ENCODE measurements around the gene MMP20. TPM values are rescaled to one million over a fixed set of nuclear protein-coding genes. Genes with fewer than 3 reads are reported as not detected.

Gene MMP20
- total RNA-seq, 1 experiment from 2014 or later = not detected

DNA sequence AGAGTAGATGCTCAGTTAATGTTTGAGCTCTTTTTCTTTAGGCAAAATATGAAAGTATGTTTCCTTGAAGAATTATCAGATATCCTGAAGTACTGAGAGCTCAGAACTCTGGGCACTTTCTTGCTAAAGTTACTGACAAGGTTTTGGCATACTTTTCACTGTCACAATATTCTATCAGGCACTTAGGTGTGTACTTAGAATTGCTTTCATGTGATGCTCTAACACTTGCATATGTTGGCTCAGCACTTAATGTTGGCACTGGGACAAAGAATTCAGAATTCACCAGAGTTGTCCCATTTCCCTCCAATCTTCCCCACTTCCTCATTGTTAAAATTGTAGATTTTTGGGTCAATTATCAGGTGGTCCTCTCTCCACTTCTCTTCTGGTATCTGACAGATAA lies 5.0 kb downstream of the MMP20 start:
- Histone ChIP-seq H3K79me2 (ENCODE audit: low read length) (no peaks in the 10 kb centered on the region), H4K20me1 (ENCODE audit: insufficient read depth, low read depth, low read length) (no peaks in the 10 kb centered on the region), H3K4me2 (ENCODE audit: low read depth, low read length, poor library complexity, severe bottlenecking) (no peak overlapping the region), H3K36me3 (ENCODE audit: insufficient read depth, low read length) (no peaks in the 10 kb centered on the region), H3K27ac (ENCODE audit: low read length) (no peak overlapping the region), H3K27me3 (ENCODE audit: low read length) (no peaks in the 10 kb centered on the region), H3K9ac (ENCODE audit: low read length) (no peak overlapping the region), H3K4me1 (ENCODE audit: low read length) (no peaks in the 10 kb centered on the region), H3K4me3 (ENCODE audit: low read length) (no peak overlapping the region), H2AFZ (ENCODE audit: low read length) (no peak overlapping the region), H3K9me2 (replicated peaks; ENCODE audit: insufficient read depth, low read length) (no peaks in the 10 kb centered on the region), H3K9me3 (ENCODE audit: low read length) (no peaks in the 10 kb centered on the region)
- DNase-seq = no peak

DNA sequence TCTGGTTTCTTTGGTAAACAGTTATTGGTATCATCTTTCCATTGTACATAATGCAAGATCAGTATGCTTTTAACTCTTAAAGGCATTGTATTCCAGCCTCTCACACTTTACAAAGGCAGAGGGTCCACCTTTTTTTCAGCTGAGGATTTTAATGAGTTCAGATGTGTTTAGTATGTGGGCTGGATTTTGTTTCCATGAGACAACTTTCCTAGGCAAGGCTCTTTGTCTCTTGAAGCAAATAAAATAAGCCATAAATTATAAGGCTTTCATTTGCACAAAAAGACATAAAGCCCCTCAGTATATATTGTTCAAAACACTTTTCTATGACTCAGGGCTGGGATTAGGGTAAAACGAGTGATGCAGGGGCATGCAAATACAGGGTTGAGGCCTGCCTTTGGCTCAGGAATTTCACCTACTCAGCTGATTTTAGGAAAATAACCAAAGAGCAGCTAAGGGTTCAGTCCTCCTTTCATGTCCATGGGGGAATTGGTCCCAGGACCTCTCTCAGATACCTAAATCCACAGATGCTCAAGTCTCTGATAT lies 7.6 kb downstream of the MMP20 start:
- Histone ChIP-seq H3K79me2 (ENCODE audit: low read length) (no peaks in the 10 kb centered on the region), H3K27ac (ENCODE audit: low read length) (no peak overlapping the region), H3K9ac (ENCODE audit: low read length) (no peak overlapping the region), H3K9me2 (replicated peaks; ENCODE audit: insufficient read depth, low read length) (no peaks in the 10 kb centered on the region), H3K4me2 (ENCODE audit: low read depth, low read length, poor library complexity, severe bottlenecking) (no peak overlapping the region), H2AFZ (ENCODE audit: low read length) (no peak overlapping the region), H3K4me3 (ENCODE audit: low read length) (no peak overlapping the region), H3K9me3 (ENCODE audit: low read length) (no peaks in the 10 kb centered on the region), H3K27me3 (ENCODE audit: low read length) (no peaks in the 10 kb centered on the region), H3K4me1 (ENCODE audit: low read length) (no peaks in the 10 kb centered on the region), H3K36me3 (ENCODE audit: insufficient read depth, low read length) (no peaks in the 10 kb centered on the region), H4K20me1 (ENCODE audit: insufficient read depth, low read depth, low read length) (no peaks in the 10 kb centered on the region)
- no peak for DNase-seq

DNA sequence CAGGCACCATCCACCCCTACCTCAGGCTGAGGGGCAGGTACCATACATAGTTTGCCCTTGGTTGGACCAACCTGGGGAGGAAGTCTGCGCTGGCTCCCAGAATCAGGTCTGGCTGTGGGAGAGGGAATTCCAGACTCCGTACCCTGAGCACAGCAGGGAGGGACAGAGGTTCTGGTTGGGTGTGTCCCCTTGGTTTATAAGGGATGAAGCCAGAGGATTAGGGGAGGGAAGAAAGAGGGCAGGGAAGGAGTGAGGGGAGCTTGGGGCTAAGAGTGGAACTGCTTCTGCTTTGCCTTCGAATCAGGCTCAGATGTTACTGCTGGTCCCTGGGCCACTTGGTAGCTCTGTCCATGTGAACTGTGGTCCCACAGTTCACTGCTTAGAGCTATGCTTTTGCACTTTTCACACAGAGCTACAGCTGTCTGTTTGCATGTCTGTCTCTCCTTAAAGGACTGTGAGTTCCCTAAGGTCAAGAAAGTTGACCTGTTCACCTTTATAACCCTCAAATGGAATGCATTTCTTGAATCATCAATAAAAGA lies 9.2 kb downstream of the MMP20 start:
- Histone ChIP-seq H3K4me3 (ENCODE audit: low read length) (no peak overlapping the region), H3K27me3 (ENCODE audit: low read length) (peaks cover 1% of the 10 kb centered on the region; the same call in 1 of the 2 replicates), H3K9ac (ENCODE audit: low read length) (no peak overlapping the region), H3K4me1 (ENCODE audit: low read length) (no peaks in the 10 kb centered on the region), H3K4me2 (ENCODE audit: low read depth, low read length, poor library complexity, severe bottlenecking) (no peak overlapping the region), H3K36me3 (ENCODE audit: insufficient read depth, low read length) (no peaks in the 10 kb centered on the region), H2AFZ (ENCODE audit: low read length) (no peak overlapping the region), H3K27ac (ENCODE audit: low read length) (no peak overlapping the region), H3K9me2 (replicated peaks; ENCODE audit: insufficient read depth, low read length) (no peaks in the 10 kb centered on the region), H3K9me3 (ENCODE audit: low read length) (no peaks in the 10 kb centered on the region), H3K79me2 (ENCODE audit: low read length) (no peaks in the 10 kb centered on the region), H4K20me1 (ENCODE audit: insufficient read depth, low read depth, low read length) (no peaks in the 10 kb centered on the region)
- no peak for DNase-seq

DNA sequence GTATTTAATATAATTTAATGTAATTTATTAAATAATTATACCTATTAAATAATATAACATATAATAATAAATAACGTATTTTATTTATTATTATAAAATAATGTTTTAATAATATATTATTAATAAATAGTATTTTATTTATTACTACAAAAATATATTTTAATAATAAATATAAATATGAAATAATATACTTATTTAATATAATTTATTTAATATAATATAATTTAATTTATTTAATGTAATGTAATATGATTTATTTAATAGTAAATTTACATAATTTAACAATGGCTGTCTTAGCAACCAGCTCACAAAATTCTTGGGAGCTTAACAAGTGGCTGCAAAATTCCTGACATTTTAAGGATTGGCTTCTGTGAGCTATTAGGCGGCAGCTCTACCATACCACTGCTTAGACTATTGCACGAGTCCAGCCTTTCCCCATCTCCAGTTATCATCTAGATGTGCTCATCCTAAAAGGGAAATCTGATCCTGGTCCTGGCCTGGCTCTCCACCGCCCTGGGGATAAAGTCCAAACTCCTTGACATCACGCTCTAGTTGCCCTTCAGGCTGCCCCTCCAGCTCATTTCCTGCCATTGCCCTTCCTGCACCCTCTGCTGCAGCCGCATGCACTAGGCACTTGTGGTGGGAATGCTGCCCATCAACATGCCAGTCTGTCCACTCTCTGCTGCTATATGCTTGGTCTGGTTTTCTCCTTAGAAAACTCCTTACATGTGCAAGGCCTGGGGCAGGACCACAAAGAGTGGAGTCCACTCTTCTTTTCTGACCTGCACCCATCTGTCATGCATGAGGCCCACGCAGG lies 9.8 kb downstream of the MMP20 start:
- peaks cover 2% of the 10 kb centered on the region; the same call in 1 of the 2 replicates for H3K27me3 ChIP-seq (ENCODE audit: low read length)
- no peaks in the 10 kb centered on the region for H3K4me1 ChIP-seq (ENCODE audit: low read length)
- H3K4me3 ChIP-seq (ENCODE audit: low read length) = no peak overlapping the region
- no peak overlapping the region for H3K4me2 ChIP-seq (ENCODE audit: low read depth, low read length, poor library complexity, severe bottlenecking)
- H2AFZ ChIP-seq (ENCODE audit: low read length) = no peak overlapping the region
- no peaks in the 10 kb centered on the region for H3K36me3 ChIP-seq (ENCODE audit: insufficient read depth, low read length)
- no peaks in the 10 kb centered on the region for H3K9me2 ChIP-seq (replicated peaks; ENCODE audit: insufficient read depth, low read length)
- no peak for DNase-seq
- no peaks in the 10 kb centered on the region for H3K9me3 ChIP-seq (ENCODE audit: low read length)
- H4K20me1 ChIP-seq (ENCODE audit: insufficient read depth, low read depth, low read length) = no peaks in the 10 kb centered on the region
- no peak overlapping the region for H3K9ac ChIP-seq (ENCODE audit: low read length)
- H3K79me2 ChIP-seq (ENCODE audit: low read length) = no peaks in the 10 kb centered on the region
- no peak overlapping the region for H3K27ac ChIP-seq (ENCODE audit: low read length)

DNA sequence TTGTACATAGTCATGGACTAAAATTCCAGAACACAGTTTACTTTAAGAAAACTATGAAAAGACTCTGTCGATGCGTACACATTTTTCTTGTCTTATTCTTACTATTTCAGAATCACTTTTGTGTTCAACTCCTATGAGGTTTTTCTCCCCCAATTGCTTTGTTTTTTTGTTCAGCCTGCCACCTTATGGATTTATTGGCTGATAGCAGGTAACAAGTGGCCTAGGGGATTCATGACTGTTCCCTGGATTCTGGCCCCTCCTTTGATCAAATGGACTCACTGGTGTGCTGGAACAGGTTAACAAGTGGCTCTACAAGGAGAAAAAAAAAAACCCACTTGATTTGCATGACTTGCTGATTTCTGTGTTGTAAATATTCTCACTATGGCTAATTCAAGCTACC lies 10.6 kb downstream of the MMP20 start:
- DNase-seq = peak; percentile 57
- no peak overlapping the region for H3K4me2 ChIP-seq (ENCODE audit: low read depth, low read length, poor library complexity, severe bottlenecking)
- H3K79me2 ChIP-seq (ENCODE audit: low read length) = no peaks in the 10 kb centered on the region
- H3K9me3 ChIP-seq (ENCODE audit: low read length) = no peaks in the 10 kb centered on the region
- H3K9me2 ChIP-seq (replicated peaks; ENCODE audit: insufficient read depth, low read length) = no peaks in the 10 kb centered on the region
- H3K27ac ChIP-seq (ENCODE audit: low read length) = no peak overlapping the region
- peaks cover 2% of the 10 kb centered on the region; the same call in 1 of the 2 replicates for H3K27me3 ChIP-seq (ENCODE audit: low read length)
- H4K20me1 ChIP-seq (ENCODE audit: insufficient read depth, low read depth, low read length) = no peaks in the 10 kb centered on the region
- H3K9ac ChIP-seq (ENCODE audit: low read length) = no peak overlapping the region
- no peaks in the 10 kb centered on the region for H3K36me3 ChIP-seq (ENCODE audit: insufficient read depth, low read length)
- no peak overlapping the region for H2AFZ ChIP-seq (ENCODE audit: low read length)
- H3K4me1 ChIP-seq (ENCODE audit: low read length) = no peaks in the 10 kb centered on the region
- H3K4me3 ChIP-seq (ENCODE audit: low read length) = no peak overlapping the region

DNA sequence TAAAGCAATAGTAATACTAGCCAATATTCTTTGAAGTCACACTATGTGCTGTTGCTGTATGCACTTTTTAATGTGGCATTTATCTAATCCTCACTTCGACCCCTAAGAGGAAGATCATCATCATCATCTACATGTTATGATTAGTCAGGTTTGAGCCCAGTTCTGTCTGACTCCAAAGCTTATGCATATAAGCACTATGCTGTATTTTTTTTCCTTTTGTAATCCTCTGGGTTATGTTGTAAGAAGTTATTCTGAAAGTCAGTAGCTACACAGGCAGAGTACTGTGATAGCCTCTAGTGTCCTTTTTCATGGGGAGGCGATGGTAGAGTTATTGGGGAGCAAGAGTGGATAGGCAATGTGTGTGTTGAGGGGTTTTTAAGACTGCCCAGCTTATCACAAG lies 11.1 kb downstream of the MMP20 start:
- Histone ChIP-seq H3K9me2 (replicated peaks; ENCODE audit: insufficient read depth, low read length) (no peaks in the 10 kb centered on the region), H4K20me1 (ENCODE audit: insufficient read depth, low read depth, low read length) (no peaks in the 10 kb centered on the region), H3K4me2 (ENCODE audit: low read depth, low read length, poor library complexity, severe bottlenecking) (no peak overlapping the region), H3K36me3 (ENCODE audit: insufficient read depth, low read length) (no peaks in the 10 kb centered on the region), H2AFZ (ENCODE audit: low read length) (no peak overlapping the region), H3K9ac (ENCODE audit: low read length) (no peak overlapping the region), H3K27me3 (ENCODE audit: low read length) (peaks cover 2% of the 10 kb centered on the region; the same call in 1 of the 2 replicates), H3K4me3 (ENCODE audit: low read length) (no peak overlapping the region), H3K4me1 (ENCODE audit: low read length) (no peaks in the 10 kb centered on the region), H3K27ac (ENCODE audit: low read length) (no peak overlapping the region), H3K9me3 (ENCODE audit: low read length) (no peaks in the 10 kb centered on the region), H3K79me2 (ENCODE audit: low read length) (no peaks in the 10 kb centered on the region)
- DNase-seq = no peak

DNA sequence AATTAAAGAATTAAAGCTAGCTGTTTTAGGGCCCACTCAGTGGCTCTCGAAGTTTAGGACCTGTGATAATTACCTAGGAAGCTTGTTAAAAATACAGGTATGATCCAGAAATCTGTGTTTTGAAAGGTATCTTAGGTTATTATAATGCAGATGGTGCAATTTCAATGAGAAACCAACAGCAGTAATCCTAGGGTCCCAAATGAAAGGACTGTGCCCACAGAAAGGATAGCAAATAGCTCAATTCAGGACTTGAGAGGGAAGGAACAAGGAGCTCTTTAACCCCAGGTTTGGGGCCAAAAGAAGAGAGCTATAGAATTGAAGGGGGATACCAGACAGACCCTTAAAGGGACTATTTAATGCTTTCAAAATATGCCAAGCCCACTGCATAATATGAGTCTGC lies 11.7 kb downstream of the MMP20 start:
- H4K20me1 ChIP-seq (ENCODE audit: insufficient read depth, low read depth, low read length) = no peaks in the 10 kb centered on the region
- no peaks in the 10 kb centered on the region for H3K79me2 ChIP-seq (ENCODE audit: low read length)
- no peaks in the 10 kb centered on the region for H3K9me3 ChIP-seq (ENCODE audit: low read length)
- no peaks in the 10 kb centered on the region for H3K4me1 ChIP-seq (ENCODE audit: low read length)
- no peak for DNase-seq
- no peak overlapping the region for H3K9ac ChIP-seq (ENCODE audit: low read length)
- no peak overlapping the region for H2AFZ ChIP-seq (ENCODE audit: low read length)
- H3K9me2 ChIP-seq (replicated peaks; ENCODE audit: insufficient read depth, low read length) = no peaks in the 10 kb centered on the region
- no peak overlapping the region for H3K27ac ChIP-seq (ENCODE audit: low read length)
- no peak overlapping the region for H3K4me2 ChIP-seq (ENCODE audit: low read depth, low read length, poor library complexity, severe bottlenecking)
- no peaks in the 10 kb centered on the region for H3K36me3 ChIP-seq (ENCODE audit: insufficient read depth, low read length)
- no peak overlapping the region for H3K4me3 ChIP-seq (ENCODE audit: low read length)
- peaks cover 2% of the 10 kb centered on the region; the same call in 1 of the 2 replicates for H3K27me3 ChIP-seq (ENCODE audit: low read length)

DNA sequence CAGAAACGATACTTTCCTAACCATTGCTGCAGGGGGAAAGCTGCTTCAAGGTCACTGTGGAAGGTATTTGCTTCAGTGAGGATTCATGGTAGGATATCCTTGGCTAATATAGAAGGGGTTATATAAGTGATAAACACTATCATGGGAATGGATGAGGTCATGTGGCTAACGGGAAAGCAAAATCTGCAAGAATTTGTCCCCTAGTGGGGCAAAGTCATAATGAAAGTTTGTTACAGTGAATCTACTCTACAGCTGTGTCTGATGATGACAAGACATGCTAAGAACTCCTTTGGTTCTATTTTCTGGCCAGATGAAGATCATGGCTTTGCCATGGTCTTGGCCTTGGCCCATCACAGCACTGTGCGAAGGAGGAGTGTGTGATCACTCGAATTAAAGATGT lies 13.8 kb downstream of the MMP20 start:
- Histone ChIP-seq H3K27me3 (ENCODE audit: low read length) (peaks cover 2% of the 10 kb centered on the region; the same call in 1 of the 2 replicates), H3K9ac (ENCODE audit: low read length) (no peak overlapping the region), H4K20me1 (ENCODE audit: insufficient read depth, low read depth, low read length) (no peaks in the 10 kb centered on the region), H3K36me3 (ENCODE audit: insufficient read depth, low read length) (no peaks in the 10 kb centered on the region), H3K4me2 (ENCODE audit: low read depth, low read length, poor library complexity, severe bottlenecking) (no peak overlapping the region), H3K9me3 (ENCODE audit: low read length) (no peaks in the 10 kb centered on the region), H3K27ac (ENCODE audit: low read length) (no peak overlapping the region), H2AFZ (ENCODE audit: low read length) (no peak overlapping the region), H3K79me2 (ENCODE audit: low read length) (no peaks in the 10 kb centered on the region), H3K9me2 (replicated peaks; ENCODE audit: insufficient read depth, low read length) (no peaks in the 10 kb centered on the region), H3K4me1 (ENCODE audit: low read length) (no peaks in the 10 kb centered on the region), H3K4me3 (ENCODE audit: low read length) (no peak overlapping the region)
- DNase-seq = no peak

Data from Karpas-422 (cell line).